Fibroblast of mammary gland (primary cell): ENCODE results near the gene PGM2.

Source experiments
- DNase-seq: peaks from one replicate; pipeline ENCODE4 v3.0.0-alpha.2; 2010; ENCODE audit warnings: low read depth
- H3K4me3 ChIP-seq: 2 replicates; pipeline ENCODE4 v1.5.1; 2011; ENCODE audit warnings: low read depth, mild to moderate bottlenecking, low read length, moderate library complexity; ENCODE audit not compliant: control insufficient read depth
- TF ChIP-seq, protein P1 (sequence below): conservative IDR thresholded peaks from 2 replicates; pipeline ENCODE4 v1.5.1; 2011; ENCODE audit warnings: low read depth, low read length, inconsistent platforms; ENCODE audit not compliant: control insufficient read depth, insufficient read depth

PGM2 gene

GRCh38 chr4:37893164-37893563 lies 66.7 kb downstream of the PGM2 start:
- TF ChIP-seq, protein P1, sequence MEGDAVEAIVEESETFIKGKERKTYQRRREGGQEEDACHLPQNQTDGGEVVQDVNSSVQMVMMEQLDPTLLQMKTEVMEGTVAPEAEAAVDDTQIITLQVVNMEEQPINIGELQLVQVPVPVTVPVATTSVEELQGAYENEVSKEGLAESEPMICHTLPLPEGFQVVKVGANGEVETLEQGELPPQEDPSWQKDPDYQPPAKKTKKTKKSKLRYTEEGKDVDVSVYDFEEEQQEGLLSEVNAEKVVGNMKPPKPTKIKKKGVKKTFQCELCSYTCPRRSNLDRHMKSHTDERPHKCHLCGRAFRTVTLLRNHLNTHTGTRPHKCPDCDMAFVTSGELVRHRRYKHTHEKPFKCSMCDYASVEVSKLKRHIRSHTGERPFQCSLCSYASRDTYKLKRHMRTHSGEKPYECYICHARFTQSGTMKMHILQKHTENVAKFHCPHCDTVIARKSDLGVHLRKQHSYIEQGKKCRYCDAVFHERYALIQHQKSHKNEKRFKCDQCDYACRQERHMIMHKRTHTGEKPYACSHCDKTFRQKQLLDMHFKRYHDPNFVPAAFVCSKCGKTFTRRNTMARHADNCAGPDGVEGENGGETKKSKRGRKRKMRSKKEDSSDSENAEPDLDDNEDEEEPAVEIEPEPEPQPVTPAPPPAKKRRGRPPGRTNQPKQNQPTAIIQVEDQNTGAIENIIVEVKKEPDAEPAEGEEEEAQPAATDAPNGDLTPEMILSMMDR = no peak
- no peak overlapping the region for H3K4me3 ChIP-seq
- DNase-seq = no peak

DNA sequence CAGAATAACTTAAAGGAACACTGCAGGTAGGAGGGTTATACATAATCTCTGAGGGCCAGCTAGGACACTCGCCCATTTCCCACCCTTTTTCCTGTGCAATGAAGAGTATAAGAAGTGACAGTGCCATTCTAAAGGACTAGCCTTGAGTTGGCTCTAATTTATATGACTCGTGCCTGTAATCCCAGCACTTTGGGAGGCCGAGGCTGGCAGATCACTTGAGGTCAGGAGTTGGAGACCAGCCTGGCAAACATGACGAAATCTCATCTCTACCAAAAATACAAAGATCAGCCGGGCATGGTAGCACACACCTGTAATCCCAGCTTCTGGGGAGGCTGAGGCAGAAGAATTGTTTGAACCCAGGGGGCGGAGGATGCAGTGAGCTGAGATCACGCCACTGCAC lies 68.8 kb downstream of the PGM2 start:
- H3K4me3 ChIP-seq = no peak overlapping the region
- TF ChIP-seq, protein P1 = no peak
- DNase-seq = no peak

DNA sequence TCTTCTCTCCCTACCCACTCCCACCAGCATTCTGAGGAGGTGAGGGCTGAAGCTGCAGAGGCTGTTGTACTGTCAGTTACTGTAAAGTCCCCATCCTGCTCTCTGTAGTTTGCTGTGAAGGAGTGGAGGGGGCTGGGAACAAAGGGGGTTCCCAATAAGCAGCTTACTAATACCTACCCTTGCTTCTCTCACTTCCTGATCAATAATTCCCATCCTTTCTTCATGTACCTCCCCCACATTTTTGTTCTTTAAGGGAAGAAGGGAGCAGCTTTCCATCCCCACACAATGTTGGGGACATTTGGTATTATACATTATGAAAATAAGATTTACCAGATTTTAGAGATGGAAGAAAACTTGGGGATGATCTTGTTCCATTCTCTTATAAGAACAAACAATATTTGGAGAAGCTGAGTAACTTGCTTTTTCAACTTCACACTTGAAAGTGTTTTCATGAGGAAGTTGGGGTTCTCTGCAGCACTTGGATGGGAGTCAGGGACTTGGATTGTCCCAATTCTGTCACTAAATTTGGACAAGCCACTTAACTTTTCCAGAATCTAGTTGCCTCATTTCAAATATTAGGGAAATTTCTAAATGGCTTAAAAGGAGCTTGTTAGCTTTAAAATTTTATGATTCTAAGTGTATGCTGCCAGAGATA lies 69.8 kb downstream of the PGM2 start:
- no peak for DNase-seq
- TF ChIP-seq, protein P1 = no peak
- no peak overlapping the region for H3K4me3 ChIP-seq

DNA sequence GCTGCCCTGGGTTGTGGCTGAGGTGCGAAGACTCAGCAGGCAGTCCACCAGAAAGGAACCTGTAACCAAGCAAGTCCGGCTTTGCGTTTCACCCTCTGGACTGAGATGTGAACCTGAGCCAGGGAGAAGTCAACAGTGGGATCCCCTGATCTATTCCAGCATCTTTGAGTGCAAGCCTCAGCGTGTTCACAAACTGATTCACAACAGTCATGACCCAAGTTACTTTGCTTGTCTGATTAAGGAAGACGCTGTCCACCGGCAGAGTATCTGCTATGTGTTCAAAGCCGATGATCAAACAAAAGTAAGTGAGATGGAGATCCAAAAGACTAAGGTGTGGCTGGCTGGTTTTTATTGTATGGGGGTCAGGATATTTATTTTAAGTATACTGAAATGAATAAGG lies 75.7 kb downstream of the PGM2 start:
- TF ChIP-seq, protein P1 = no peak
- H3K4me3 ChIP-seq = no peak overlapping the region

DNA sequence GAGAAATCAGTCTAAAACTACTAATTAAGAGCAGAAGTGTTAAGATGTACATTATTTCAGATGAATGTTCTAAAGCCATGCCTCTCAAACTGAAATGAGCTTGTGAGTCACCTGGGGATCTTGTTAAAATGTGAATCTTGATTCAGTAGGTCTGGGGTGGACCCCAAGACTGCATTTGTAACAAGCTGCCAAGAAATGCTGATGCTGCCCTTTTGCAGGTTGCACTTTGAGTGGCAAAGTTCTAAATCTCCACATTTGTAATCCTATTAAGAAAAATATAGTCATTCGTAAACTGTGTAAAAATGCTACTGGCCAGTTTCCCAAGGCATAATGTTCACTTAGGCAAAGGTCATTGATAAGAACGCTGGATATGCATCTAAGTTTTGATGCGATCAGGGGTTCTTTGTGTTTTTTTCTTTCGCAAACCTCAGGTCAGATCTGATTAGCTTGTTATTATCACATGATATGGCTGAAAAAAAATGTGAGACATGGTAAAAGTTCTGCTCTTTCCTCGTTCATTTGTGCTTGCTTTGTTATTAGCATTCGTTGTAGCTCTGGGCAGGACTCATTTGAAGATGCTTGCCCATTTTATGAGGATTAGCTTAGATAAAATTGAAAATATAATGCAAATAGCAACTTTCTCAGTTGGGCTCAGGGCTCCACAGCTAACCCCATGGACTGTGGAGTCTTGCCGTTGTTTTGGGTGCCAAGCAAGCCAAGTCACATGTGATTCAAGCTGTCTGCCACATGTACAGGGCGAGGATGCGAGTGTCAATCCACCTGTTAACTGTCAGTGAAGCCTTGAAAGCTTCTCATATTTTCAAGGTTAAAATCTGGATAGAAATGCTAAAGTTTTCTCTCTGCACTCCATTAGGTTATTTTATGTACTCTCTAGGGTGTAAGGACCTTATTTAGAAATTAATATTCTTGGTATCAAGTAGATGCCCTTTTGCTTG lies 76.5 kb downstream of the PGM2 start:
- DNase-seq = no peak
- TF ChIP-seq, protein P1 = no peak

More for the DNA sequence above, 75.7 kb downstream of the PGM2 start:
- no peak for DNase-seq

DNA sequence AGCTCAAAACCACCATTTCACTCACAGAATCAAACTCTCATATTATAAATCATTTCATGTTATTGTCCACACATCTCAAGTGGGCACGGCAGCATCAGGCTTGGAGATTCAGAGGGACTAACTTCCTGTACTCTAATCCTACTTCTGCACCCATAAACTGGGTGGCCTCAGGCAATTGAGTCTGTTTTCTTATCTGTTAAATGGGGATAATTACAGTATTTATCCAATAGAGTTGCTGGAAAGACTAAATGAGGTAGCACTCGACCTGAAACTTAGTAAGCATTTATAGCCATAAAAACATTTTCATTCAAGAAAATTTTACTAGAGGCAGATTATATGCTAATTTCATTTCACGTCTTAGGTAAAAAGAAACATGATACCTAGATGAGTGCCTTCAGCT lies 77.4 kb downstream of the PGM2 start:
- H3K4me3 ChIP-seq = no peak overlapping the region
- DNase-seq = no peak
- TF ChIP-seq, protein P1 = no peak

More for the DNA sequence above, 76.5 kb downstream of the PGM2 start:
- no peak overlapping the region for H3K4me3 ChIP-seq
